OCI-LY7 (cell line): ENCODE measurements around the gene PLK5. TPM values are rescaled to one million over a fixed set of nuclear protein-coding genes. Genes with fewer than 3 reads are reported as not detected.

Source experiments
- BruUV-seq: library from RNA; stranded (reverse); fragments of 400-500 nt; replicated peaks from 2 replicates; lab custom pipeline; 2021; lab: Mats Ljungman, UMichigan
- CTCF ChIA-PET: fragments of 300-600 bp; sonication (Branson Sonifier 250); formaldehyde crosslinking; loops from one replicate; lab custom pipeline; 2022; ENCODE audit warnings: antibody characterized with exemption; ENCODE audit not compliant: unreplicated experiment; lab: Charles Lee
- POLR2A ChIA-PET: fragments of 300-600 bp; sonication (Branson Sonifier 250); formaldehyde crosslinking; loops from one replicate; lab custom pipeline; 2022; ENCODE audit warnings: antibody characterized with exemption; lab: Charles Lee
- DNase-seq: peaks from one replicate; pipeline ENCODE4 v3.0.0-alpha.2; 2015; ENCODE audit warnings: low spot score
- H2AFZ ChIP-seq: fragments of 200-600 bp; sonication (generic), shearing (Covaris generic); 2 replicates; pipeline ENCODE4 v1.6.1; 2014; ENCODE audit warnings: mild to moderate bottlenecking, antibody characterized with exemption, low read length, moderate library complexity
- H3K27ac ChIP-seq: fragments of 200-600 bp; sonication (generic); 2 replicates; pipeline ENCODE4 v1.5.1; 2014; ENCODE audit warnings: mixed run types, low read depth, mild to moderate bottlenecking, moderate library complexity, low read length, inconsistent platforms; ENCODE audit not compliant: poor library complexity, severe bottlenecking
- H3K36me3 ChIP-seq: fragments of 200-600 bp; sonication (generic); 2 replicates; pipeline ENCODE4 v1.6.1; 2014; ENCODE audit warnings: mild to moderate bottlenecking, antibody characterized with exemption, low read length, moderate library complexity, mixed read lengths; ENCODE audit not compliant: insufficient read depth
- H3K4me1 ChIP-seq: fragments of 200-600 bp; sonication (generic); 2 replicates; pipeline ENCODE4 v1.5.1; 2014; ENCODE audit warnings: mild to moderate bottlenecking, low read length; ENCODE audit not compliant: insufficient read depth, poor library complexity, severe bottlenecking
- H3K4me2 ChIP-seq: fragments of 200-600 bp; sonication (generic); 2 replicates; pipeline ENCODE4 v1.6.1; 2014; ENCODE audit warnings: mild to moderate bottlenecking, low read length
- H3K4me3 ChIP-seq: fragments of 200-600 bp; sonication (generic); 2 replicates; pipeline ENCODE4 v1.5.1; 2014; ENCODE audit warnings: mild to moderate bottlenecking, low read depth, low read length; ENCODE audit not compliant: poor library complexity, severe bottlenecking
- H3K79me2 ChIP-seq: fragments of 200-600 bp; sonication (generic); 2 replicates; pipeline ENCODE4 v1.6.1; 2016; ENCODE audit warnings: low read depth, mild to moderate bottlenecking, low read length, moderate library complexity, mixed read lengths; ENCODE audit not compliant: insufficient read depth
- H3K9me2 ChIP-seq: fragments of 200-600 bp; sonication (generic); 2 replicates; pipeline ENCODE4 v1.6.1; 2016; ENCODE audit warnings: mild to moderate bottlenecking, low read length, mixed read lengths; ENCODE audit not compliant: insufficient read depth
- H3K9me3 ChIP-seq: fragments of 200-600 bp; sonication (generic); 2 replicates; pipeline ENCODE4 v1.6.1; 2014; ENCODE audit warnings: mild to moderate bottlenecking, mixed run types, low read length, mixed read lengths
- H4K20me1 ChIP-seq: fragments of 200-600 bp; sonication (generic); 2 replicates; pipeline ENCODE4 v1.6.1; 2014; ENCODE audit warnings: mild to moderate bottlenecking, antibody characterized with exemption, low read length, moderate library complexity, mixed read lengths; ENCODE audit not compliant: insufficient read depth
- CTCF ChIP-seq: fragments of 200-600 bp; sonication (generic); conservative IDR thresholded peaks from 2 replicates; pipeline ENCODE4 v1.5.1; 2014; ENCODE audit warnings: mild to moderate bottlenecking, antibody characterized with exemption, low read length, moderate library complexity, mixed read lengths
- EZH2phosphoT487 ChIP-seq: fragments of 200-600 bp; sonication (generic); IDR thresholded peaks from 2 replicates; pipeline ENCODE4 v1.6.1; 2018; ENCODE audit warnings: low read depth, borderline replicate concordance, mild to moderate bottlenecking, mixed run types, antibody characterized with exemption, low read length, moderate library complexity, mixed read lengths
- intact Hi-C: fragments of 100-400 bp; cut with micrococcal nuclease; formaldehyde crosslinking; loops from one replicate; pipeline ENCODE4 v1.10.0; 2022; ENCODE audit not compliant: unreplicated experiment
- total RNA-seq, 2 experiments: library from RNA; depleted of rRNA in 1 of 2; stranded (reverse); fragments of >200 nt in 1 of 2; shearing (Covaris generic) in 1 of 2; gene quantifications; 2 replicates each; pipeline ENCODE4 v1.2.3, GENCODE V29; 2014 to 2022

The PLK5 gene
- total RNA-seq, 2 experiments from 2014 or later, result 0.17 TPM; not detected in 1

- Histone ChIP-seq H3K4me3 (no peak overlapping the region), H3K36me3 (no peaks in the 10 kb centered on the region), H3K9me3 (no peaks in the 10 kb centered on the region), H2AFZ (no peak overlapping the region), H3K27ac (no peak overlapping the region), H3K9me2 (no peaks in the 10 kb centered on the region), H4K20me1 (no peaks in the 10 kb centered on the region), H3K4me2 (no peak overlapping the region), H3K4me1 (peaks cover 6% of the 10 kb centered on the region), H3K79me2 (no peaks in the 10 kb centered on the region)
- no peak for DNase-seq
- TF ChIP-seq EZH2phosphoT487 (no peak), CTCF (no peak)
- no TSS peak for BruUV-seq
- POLR2A ChIA-PET, result no interaction called here
- CTCF ChIA-PET, result no interaction called here
- intact Hi-C loops, result no loop called here
Observed at GRCh38 chr19:1495799-1496713, 27.8 kb upstream of the PLK5 start.

GRCh38 chr19:1496714-1497577 lies 26.9 kb upstream of the PLK5 start:
- H3K4me1 ChIP-seq, result no peaks in the 10 kb centered on the region
- ChIA-PET CTCF (no interaction called here), POLR2A (no interaction called here)
- no peaks in the 10 kb centered on the region for H3K9me3 ChIP-seq
- H3K4me3 ChIP-seq, result no peak overlapping the region
- DNase-seq, result no peak
- H3K9me2 ChIP-seq, result no peaks in the 10 kb centered on the region
- no peak overlapping the region for H2AFZ ChIP-seq
- no peaks in the 10 kb centered on the region for H3K79me2 ChIP-seq
- no peak overlapping the region for H3K27ac ChIP-seq
- no TSS peak for BruUV-seq
- H3K36me3 ChIP-seq, result no peaks in the 10 kb centered on the region
- no peak for TF ChIP-seq EZH2phosphoT487
- no peak for TF ChIP-seq CTCF
- H4K20me1 ChIP-seq, result no peaks in the 10 kb centered on the region
- no peak overlapping the region for H3K4me2 ChIP-seq
- intact Hi-C loops, result no loop called here
